Osteoblast (primary cell): ENCODE measurements around the gene KCNT2. TPM values are rescaled to one million over a fixed set of nuclear protein-coding genes. Genes with fewer than 3 reads are reported as not detected.

Source experiments
- DNase-seq: peaks from one replicate; pipeline ENCODE4 v3.0.0; 2011; ENCODE audit warnings: low spot score, mixed read lengths; ENCODE audit not compliant: insufficient read length; ENCODE audit errors: missing footprints
- H2AFZ ChIP-seq: 2 replicates; pipeline ENCODE4 v1.6.0; 2011; ENCODE audit warnings: mild to moderate bottlenecking, low read length
- H3K27ac ChIP-seq: 2 replicates; pipeline ENCODE4 v1.5.1; 2011; ENCODE audit warnings: mild to moderate bottlenecking, low read depth, low read length, moderate library complexity
- H3K27me3 ChIP-seq: 2 replicates; pipeline ENCODE4 v1.6.0; 2012; ENCODE audit warnings: mild to moderate bottlenecking, control low read depth, inconsistent platforms, low read length, moderate library complexity; ENCODE audit not compliant: insufficient read depth
- H3K36me3 ChIP-seq: 2 replicates; pipeline ENCODE4 v1.5.1; 2011; ENCODE audit warnings: mild to moderate bottlenecking, low read length, control low read depth, moderate library complexity; ENCODE audit not compliant: insufficient read depth
- H3K4me1 ChIP-seq: 2 replicates; pipeline ENCODE4 v1.5.1; 2011; ENCODE audit warnings: mild to moderate bottlenecking, low read length, control low read depth, moderate library complexity; ENCODE audit not compliant: insufficient read depth
- H3K4me2 ChIP-seq: 2 replicates; pipeline ENCODE4 v1.6.0; 2011; ENCODE audit warnings: mild to moderate bottlenecking, low read length; ENCODE audit not compliant: insufficient read depth
- H3K4me3 ChIP-seq: fragments of 200-600 bp; sonication (generic); 3 replicates; pipeline ENCODE4 v1.5.1; 2012; ENCODE audit warnings: mild to moderate bottlenecking, low read length, inconsistent platforms; ENCODE audit not compliant: insufficient read depth
- H3K79me2 ChIP-seq: 2 replicates; pipeline ENCODE4 v1.6.0; 2012; ENCODE audit warnings: mild to moderate bottlenecking, low read length, control low read depth, inconsistent platforms; ENCODE audit not compliant: insufficient read depth
- H3K9me3 ChIP-seq: 2 replicates; pipeline ENCODE4 v1.5.1; 2011; ENCODE audit warnings: low read depth, low read length, control low read depth
- H4K20me1 ChIP-seq: 2 replicates; pipeline ENCODE4 v1.6.0; 2012; ENCODE audit warnings: mild to moderate bottlenecking, low read length, control low read depth; ENCODE audit not compliant: insufficient read depth
- small RNA-seq: library from RNA; depleted of rRNA; stranded (forward); fragments of <200 nt; gene quantifications from one replicate; pipeline ENCODE3, GENCODE V24; 2012
- total RNA-seq: library from RNA; depleted of rRNA; stranded (reverse); fragments of >200 nt; gene quantifications from 2 replicates; pipeline ENCODE4 v1.2.3, GENCODE V29; 2012
- TF ChIP-seq, protein P1 (sequence below): IDR thresholded peaks from 2 replicates; pipeline ENCODE4 v1.5.1; 2011; ENCODE audit warnings: mild to moderate bottlenecking, low read depth, low read length, moderate library complexity; ENCODE audit errors: extremely low read depth

KCNT2 gene
- total RNA-seq, 1 donor, result 10.5 TPM

DNA sequence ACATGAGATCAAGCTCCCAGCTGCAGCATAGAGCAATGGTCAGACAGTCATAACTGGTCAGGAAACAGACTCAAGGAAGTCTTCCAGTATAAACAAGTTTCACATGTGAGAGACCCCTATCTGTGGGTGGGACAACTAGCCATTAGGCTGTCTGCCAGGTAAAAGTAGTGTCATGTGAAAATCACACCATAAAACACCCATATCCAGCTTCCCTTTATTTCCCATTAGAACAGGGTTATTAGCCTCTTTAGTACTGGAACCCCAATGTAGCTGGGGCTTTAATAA, 426.7 kb downstream of the KCNT2 start:
- Histone ChIP-seq H3K27me3 (no peaks in the 10 kb centered on the region), H3K27ac (peak overlapping the region; percentile 55), H4K20me1 (no peaks in the 10 kb centered on the region), H3K4me1 (peaks cover 16% of the 10 kb centered on the region), H3K36me3 (no peaks in the 10 kb centered on the region), H2AFZ (no peak overlapping the region), H3K4me3 (no peak overlapping the region), H3K4me2 (peak overlapping the region; percentile 8), H3K79me2 (no peaks in the 10 kb centered on the region), H3K9me3 (no peaks in the 10 kb centered on the region)
- peak; percentile 58 for DNase-seq
- TF ChIP-seq, protein P1, sequence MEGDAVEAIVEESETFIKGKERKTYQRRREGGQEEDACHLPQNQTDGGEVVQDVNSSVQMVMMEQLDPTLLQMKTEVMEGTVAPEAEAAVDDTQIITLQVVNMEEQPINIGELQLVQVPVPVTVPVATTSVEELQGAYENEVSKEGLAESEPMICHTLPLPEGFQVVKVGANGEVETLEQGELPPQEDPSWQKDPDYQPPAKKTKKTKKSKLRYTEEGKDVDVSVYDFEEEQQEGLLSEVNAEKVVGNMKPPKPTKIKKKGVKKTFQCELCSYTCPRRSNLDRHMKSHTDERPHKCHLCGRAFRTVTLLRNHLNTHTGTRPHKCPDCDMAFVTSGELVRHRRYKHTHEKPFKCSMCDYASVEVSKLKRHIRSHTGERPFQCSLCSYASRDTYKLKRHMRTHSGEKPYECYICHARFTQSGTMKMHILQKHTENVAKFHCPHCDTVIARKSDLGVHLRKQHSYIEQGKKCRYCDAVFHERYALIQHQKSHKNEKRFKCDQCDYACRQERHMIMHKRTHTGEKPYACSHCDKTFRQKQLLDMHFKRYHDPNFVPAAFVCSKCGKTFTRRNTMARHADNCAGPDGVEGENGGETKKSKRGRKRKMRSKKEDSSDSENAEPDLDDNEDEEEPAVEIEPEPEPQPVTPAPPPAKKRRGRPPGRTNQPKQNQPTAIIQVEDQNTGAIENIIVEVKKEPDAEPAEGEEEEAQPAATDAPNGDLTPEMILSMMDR, result no peak

DNA sequence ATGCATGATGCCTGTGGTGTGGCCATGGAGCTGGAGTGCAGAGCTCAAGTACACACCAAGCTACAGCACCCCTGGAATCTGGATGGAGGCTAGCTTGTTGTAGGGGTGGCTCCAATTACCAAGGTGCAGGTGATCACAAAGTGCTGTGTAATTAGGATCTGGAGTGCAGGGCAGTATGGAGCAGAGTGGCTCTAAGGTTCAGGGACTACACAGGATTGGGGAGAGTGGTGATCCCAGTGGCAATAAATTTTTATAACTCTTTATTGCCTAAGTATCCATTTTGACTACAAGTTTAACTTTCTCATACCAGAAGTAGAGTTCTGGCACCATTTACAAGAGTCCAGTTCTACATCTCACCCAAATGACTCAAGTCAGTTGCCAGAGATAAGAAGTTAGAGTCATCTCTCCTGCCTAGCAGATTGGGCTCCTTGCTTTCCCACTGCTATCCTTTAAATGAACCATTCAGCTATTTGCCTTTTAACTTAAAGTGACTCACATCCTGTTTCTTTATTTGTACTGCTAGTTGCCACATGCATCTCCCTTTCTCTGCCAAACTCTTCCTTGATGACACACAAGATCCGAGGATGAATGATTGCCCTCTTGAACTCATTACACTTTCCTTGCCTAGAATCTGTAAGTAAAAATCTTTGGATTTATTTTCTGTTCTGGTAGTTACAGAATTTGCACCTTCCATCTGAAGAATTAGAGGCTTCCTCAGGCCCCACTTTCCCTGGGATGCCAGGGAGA, 427.2 kb downstream of the KCNT2 start:
- Histone ChIP-seq H3K4me2 (peak overlapping the region; percentile 26), H3K4me1 (peaks cover 16% of the 10 kb centered on the region), H3K4me3 (no peak overlapping the region), H2AFZ (peak overlapping the region; percentile 37), H3K9me3 (no peaks in the 10 kb centered on the region), H3K36me3 (no peaks in the 10 kb centered on the region), H3K79me2 (no peaks in the 10 kb centered on the region), H3K27me3 (no peaks in the 10 kb centered on the region), H4K20me1 (no peaks in the 10 kb centered on the region), H3K27ac (peak overlapping the region; percentile 79)
- DNase-seq, result no peak
- TF ChIP-seq, protein P1, result no peak

DNA sequence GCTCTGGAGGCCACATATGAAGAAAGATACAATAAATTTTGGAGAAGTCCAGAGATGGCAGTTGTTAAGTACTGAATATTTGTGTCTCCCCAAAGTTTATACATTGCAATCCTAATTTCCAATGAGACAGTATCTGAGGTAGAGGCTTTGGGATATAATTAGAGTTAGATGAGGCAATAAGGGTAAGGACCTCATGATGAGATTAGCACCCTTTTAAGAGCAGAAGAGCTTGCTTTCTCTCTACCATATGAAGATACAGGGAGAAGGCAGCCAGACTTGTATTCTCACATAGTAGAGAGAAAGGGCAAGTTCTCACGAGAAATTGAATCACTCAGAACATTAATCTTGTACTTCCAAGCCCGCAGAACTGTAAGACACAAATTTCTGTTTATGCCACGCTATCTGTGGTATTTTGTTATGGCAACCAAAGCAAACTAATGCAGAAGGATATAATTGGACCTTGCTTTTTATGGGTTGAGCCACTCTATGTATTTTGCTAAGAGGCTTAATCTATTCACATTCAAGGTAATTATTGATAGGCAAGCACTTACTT, 430.1 kb downstream of the KCNT2 start:
- Histone ChIP-seq H3K4me2 (no peak overlapping the region), H3K27ac (no peak overlapping the region), H3K4me1 (peaks cover 16% of the 10 kb centered on the region), H2AFZ (peak overlapping the region; percentile 33), H3K4me3 (no peak overlapping the region), H3K79me2 (no peaks in the 10 kb centered on the region), H3K36me3 (no peaks in the 10 kb centered on the region), H3K27me3 (no peaks in the 10 kb centered on the region), H4K20me1 (no peaks in the 10 kb centered on the region), H3K9me3 (no peaks in the 10 kb centered on the region)
- TF ChIP-seq, protein P1, result no peak
- no peak for DNase-seq

Small RNA genes lying within 50 kb of the gene (small RNA-seq; reads per million reads assigned to genes)
- gene MIR4735, result 0.45 reads per million

Other genes starting within 250 kb of the KCNT2 start
- gene CFH, start 43.6 kb upstream of the KCNT2 start, total RNA-seq, result 145 and 164 TPM in 2 replicates
- gene CFHR3, start 166.4 kb upstream of the KCNT2 start, total RNA-seq, result 0.36 TPM in 1 of 2 replicates, not detected in the other
- gene CFHR1, start 211.3 kb upstream of the KCNT2 start, total RNA-seq, result not detected in 2 replicates